Keratinocyte (primary cell): ENCODE measurements around the gene LTN1.

Experiments used
- EZH2 ChIP-seq: IDR thresholded peaks from one replicate; pipeline ENCODE4 v1.6.1; 2012; ENCODE audit warnings: inconsistent platforms, mild to moderate bottlenecking, low read length, moderate library complexity
- TF ChIP-seq, protein P1 (sequence below), 3 experiments: IDR thresholded peaks in 1 of 3; conservative IDR thresholded peaks in 1 of 3; optimal IDR thresholded peaks in 1 of 3; 2 replicates in 2 of 3; 3 replicates in 1 of 3; pipeline versions ENCODE3 to v1.5.1; 2011; ENCODE audit warnings: low read length in 3 of 3, mild to moderate bottlenecking in 3 of 3, moderate library complexity in 2 of 3, control low read depth in 1 of 3, inconsistent platforms in 1 of 3; ENCODE audit not compliant: insufficient read depth in 2 of 3; ENCODE audit errors: extremely low read depth in 1 of 3

- TF ChIP-seq, protein P1, sequence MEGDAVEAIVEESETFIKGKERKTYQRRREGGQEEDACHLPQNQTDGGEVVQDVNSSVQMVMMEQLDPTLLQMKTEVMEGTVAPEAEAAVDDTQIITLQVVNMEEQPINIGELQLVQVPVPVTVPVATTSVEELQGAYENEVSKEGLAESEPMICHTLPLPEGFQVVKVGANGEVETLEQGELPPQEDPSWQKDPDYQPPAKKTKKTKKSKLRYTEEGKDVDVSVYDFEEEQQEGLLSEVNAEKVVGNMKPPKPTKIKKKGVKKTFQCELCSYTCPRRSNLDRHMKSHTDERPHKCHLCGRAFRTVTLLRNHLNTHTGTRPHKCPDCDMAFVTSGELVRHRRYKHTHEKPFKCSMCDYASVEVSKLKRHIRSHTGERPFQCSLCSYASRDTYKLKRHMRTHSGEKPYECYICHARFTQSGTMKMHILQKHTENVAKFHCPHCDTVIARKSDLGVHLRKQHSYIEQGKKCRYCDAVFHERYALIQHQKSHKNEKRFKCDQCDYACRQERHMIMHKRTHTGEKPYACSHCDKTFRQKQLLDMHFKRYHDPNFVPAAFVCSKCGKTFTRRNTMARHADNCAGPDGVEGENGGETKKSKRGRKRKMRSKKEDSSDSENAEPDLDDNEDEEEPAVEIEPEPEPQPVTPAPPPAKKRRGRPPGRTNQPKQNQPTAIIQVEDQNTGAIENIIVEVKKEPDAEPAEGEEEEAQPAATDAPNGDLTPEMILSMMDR (optimal IDR thresholded peaks at IDR 0.05 in 1 of 3, IDR thresholded peaks at IDR 0.05 in 1 of 3, conservative IDR thresholded peaks at IDR 0.05 in 1 of 3; ENCODE audit: extremely low read depth in 1 of 3, insufficient read depth in 2 of 3, low read length in 3 of 3), result no peak
- no peak for TF ChIP-seq EZH2
Observed at GRCh38 chr21:28944296-28944695, 48.4 kb downstream of the LTN1 start.
